Cardiac fibroblast (primary cell): ENCODE data around the gene GPC3.

Experiments
- DNase-seq, 2 donors: peaks; one replicate each; pipeline versions ENCODE4 v3.0.0 to v3.0.0-alpha.2; 2010; ENCODE audit warnings: low read depth in 2 of 2
- H3K4me3 ChIP-seq, 2 donors: replicated peaks in 1 of 2; 1 replicate in 1 of 2; 2 replicates in 1 of 2; pipeline ENCODE4 v1.5.1; 2011; ENCODE audit warnings: low read depth in 2 of 2, low read length in 2 of 2, mild to moderate bottlenecking in 2 of 2, moderate library complexity in 1 of 2
- TF ChIP-seq, protein P1 (sequence below): IDR thresholded peaks from one replicate; pipeline ENCODE4 v1.5.1; 2011; ENCODE audit warnings: low read depth, mild to moderate bottlenecking, low read length, inconsistent platforms

GPC3 gene

GRCh38 chrX:133604801-133605200, 380.6 kb downstream of the GPC3 start:
- DNase-seq: no peak
- no peak overlapping the region for H3K4me3 ChIP-seq
- TF ChIP-seq, protein P1, sequence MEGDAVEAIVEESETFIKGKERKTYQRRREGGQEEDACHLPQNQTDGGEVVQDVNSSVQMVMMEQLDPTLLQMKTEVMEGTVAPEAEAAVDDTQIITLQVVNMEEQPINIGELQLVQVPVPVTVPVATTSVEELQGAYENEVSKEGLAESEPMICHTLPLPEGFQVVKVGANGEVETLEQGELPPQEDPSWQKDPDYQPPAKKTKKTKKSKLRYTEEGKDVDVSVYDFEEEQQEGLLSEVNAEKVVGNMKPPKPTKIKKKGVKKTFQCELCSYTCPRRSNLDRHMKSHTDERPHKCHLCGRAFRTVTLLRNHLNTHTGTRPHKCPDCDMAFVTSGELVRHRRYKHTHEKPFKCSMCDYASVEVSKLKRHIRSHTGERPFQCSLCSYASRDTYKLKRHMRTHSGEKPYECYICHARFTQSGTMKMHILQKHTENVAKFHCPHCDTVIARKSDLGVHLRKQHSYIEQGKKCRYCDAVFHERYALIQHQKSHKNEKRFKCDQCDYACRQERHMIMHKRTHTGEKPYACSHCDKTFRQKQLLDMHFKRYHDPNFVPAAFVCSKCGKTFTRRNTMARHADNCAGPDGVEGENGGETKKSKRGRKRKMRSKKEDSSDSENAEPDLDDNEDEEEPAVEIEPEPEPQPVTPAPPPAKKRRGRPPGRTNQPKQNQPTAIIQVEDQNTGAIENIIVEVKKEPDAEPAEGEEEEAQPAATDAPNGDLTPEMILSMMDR: no peak

GRCh38 chrX:133602881-133603280, 382.5 kb downstream of the GPC3 start:
- TF ChIP-seq, protein P1: no peak
- DNase-seq: no peak
- H3K4me3 ChIP-seq: no peak overlapping the region

DNA sequence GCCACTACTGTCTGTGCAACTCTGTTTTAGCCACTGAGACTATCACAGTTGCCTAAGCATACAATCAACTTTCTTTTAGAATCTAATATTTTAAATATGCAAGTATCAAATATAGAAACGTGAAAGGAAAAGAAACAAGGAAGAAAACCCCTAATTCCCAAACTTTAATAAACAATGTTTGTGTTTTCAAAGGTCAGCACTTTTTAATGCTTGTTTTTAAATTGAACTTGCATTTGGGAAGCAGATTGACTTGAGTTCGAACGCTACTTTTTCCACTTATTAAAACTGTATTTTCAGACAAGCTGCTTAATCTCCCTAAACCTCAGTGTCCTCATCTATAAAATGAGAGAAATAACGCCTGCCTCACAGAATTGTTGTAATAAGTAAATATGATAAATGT, 384.3 kb downstream of the GPC3 start:
- no peak overlapping the region for H3K4me3 ChIP-seq
- DNase-seq: no peak
- TF ChIP-seq, protein P1: no peak

DNA sequence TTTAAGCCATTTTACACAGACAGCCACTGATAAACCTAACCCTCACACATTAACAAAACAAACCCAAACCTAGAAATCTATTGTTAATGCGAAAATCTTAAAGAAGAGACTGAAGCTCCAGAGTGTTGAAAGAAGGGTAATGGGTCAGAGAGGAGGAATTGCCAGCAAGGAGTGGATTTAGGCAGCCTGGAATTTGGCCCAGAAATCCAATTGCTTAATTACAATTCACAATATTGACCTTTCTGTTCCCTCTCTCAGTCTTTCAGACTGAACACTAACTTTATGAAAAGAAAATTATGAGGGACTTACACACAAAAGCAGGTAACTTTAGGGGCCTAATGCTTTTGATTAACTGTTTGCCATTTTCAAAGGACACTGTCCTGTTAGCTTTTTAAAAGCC, 384.9 kb downstream of the GPC3 start:
- H3K4me3 ChIP-seq: no peak overlapping the region
- DNase-seq: no peak
- TF ChIP-seq, protein P1: no peak

DNA sequence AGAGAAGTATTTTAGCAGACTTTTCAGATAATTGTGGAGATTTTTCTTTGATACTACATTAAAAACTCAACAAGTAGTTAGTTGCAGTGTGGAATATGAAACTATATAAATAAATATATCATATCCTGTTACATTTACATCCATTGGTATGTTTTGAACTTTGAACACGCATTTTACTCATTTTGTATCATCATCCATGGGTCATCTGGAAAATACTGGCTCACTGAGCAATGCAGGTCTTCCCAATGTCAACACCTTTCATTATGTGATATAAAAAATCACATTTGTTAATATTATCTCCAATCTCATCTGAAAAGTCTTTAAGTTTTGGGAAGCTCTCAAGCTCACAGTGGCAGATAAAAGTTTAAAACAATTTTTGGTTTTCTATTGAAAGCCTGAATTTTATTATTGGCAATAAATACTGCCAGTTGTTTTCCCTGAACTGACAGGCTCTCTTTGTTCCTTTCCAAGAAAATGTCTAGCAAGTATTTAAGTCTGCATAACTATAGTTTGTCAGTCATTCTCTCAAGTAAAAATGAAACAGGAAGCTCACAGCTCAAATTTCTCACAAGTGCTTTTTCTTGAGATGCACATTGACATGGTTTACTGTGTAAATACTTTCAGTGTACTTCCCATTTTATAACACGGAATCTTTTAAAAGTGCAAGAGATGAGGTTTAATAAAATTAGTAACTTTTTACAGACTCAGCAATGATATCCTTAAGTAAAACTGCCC, 386.6 kb downstream of the GPC3 start:
- TF ChIP-seq, protein P1: no peak
- DNase-seq: no peak
- H3K4me3 ChIP-seq: no peak overlapping the region

- no peak for DNase-seq
- no peak overlapping the region for H3K4me3 ChIP-seq
- TF ChIP-seq, protein P1: no peak
Observed at GRCh38 chrX:133594156-133594555, 391.2 kb downstream of the GPC3 start.

- TF ChIP-seq, protein P1: no peak
- no peak overlapping the region for H3K4me3 ChIP-seq
- DNase-seq: no peak
Observed at GRCh38 chrX:133593531-133593930, 391.9 kb downstream of the GPC3 start.
